MM.1S (cell line): ENCODE results near the gene SCAPER.
"Not testable (repeated sequence)": the region's sequence is repeated elsewhere in the genome, so short reads cannot be mapped to it uniquely, and the experiment has no call there.

Experiments used
- DNase-seq: peaks from one replicate; pipeline ENCODE4 v3.0.0-alpha.2; 2015
- H2AFZ ChIP-seq: fragments of 300-600 bp; sonication (generic); 2 replicates; pipeline ENCODE4 v1.6.0; 2016; ENCODE audit warnings: antibody characterized with exemption, low read length
- H3F3A ChIP-seq: fragments of 300-600 bp; sonication (generic); 2 replicates; pipeline ENCODE4 v1.6.1; 2016; ENCODE audit warnings: mild to moderate bottlenecking, antibody characterized with exemption, low read length, moderate library complexity, mixed read lengths; ENCODE audit not compliant: insufficient read depth
- H3K27ac ChIP-seq: fragments of 300-600 bp; sonication (generic); 2 replicates; pipeline ENCODE4 v1.5.1; 2016; ENCODE audit warnings: mild to moderate bottlenecking, low read length
- H3K27me3 ChIP-seq: fragments of 300-600 bp; sonication (generic); replicated peaks from 2 replicates; pipeline ENCODE4 v1.6.0; 2016; ENCODE audit warnings: low read length; ENCODE audit not compliant: insufficient read depth
- H3K36me3 ChIP-seq: fragments of 300-600 bp; sonication (generic); replicated peaks from 2 replicates; pipeline ENCODE4 v1.6.1; 2016; ENCODE audit warnings: mild to moderate bottlenecking, low read length, mixed read lengths; ENCODE audit not compliant: insufficient read depth
- H3K4me1 ChIP-seq: fragments of 300-600 bp; sonication (generic); 2 replicates; pipeline ENCODE4 v1.6.1; 2016; ENCODE audit warnings: low read length, mixed read lengths
- H3K4me2 ChIP-seq: fragments of 300-600 bp; sonication (generic); 2 replicates; pipeline ENCODE4 v1.6.0; 2016; ENCODE audit warnings: low read depth, low read length
- H3K4me3 ChIP-seq: fragments of 300-600 bp; sonication (generic); 2 replicates; pipeline ENCODE4 v1.5.1; 2016; ENCODE audit warnings: low read length, mixed read lengths
- H3K79me2 ChIP-seq: fragments of 300-600 bp; sonication (generic); 2 replicates; pipeline ENCODE4 v1.6.1; 2016; ENCODE audit warnings: mixed run types, low read length, mixed read lengths
- H3K9ac ChIP-seq: fragments of 300-600 bp; sonication (generic); 2 replicates; pipeline ENCODE4 v1.6.1; 2016; ENCODE audit warnings: low read length, mixed read lengths
- H3K9me2 ChIP-seq: fragments of 300-600 bp; sonication (generic); replicated peaks from 2 replicates; pipeline ENCODE4 v1.6.1; 2016; ENCODE audit warnings: mild to moderate bottlenecking, low read length, mixed read lengths; ENCODE audit not compliant: insufficient read depth
- H3K9me3 ChIP-seq: fragments of 300-600 bp; sonication (generic); replicated peaks from 2 replicates; pipeline ENCODE4 v1.6.1; 2016; ENCODE audit warnings: mild to moderate bottlenecking, low read length, mixed read lengths; ENCODE audit not compliant: insufficient read depth
- H4K20me1 ChIP-seq: fragments of 300-600 bp; sonication (generic); 2 replicates; pipeline ENCODE4 v1.6.1; 2016; ENCODE audit warnings: mild to moderate bottlenecking, low read length, moderate library complexity, mixed read lengths; ENCODE audit not compliant: insufficient read depth
- CTCF ChIP-seq: fragments of 300-600 bp; sonication (generic); IDR thresholded peaks from 2 replicates; pipeline ENCODE4 v1.5.1; 2016; ENCODE audit warnings: antibody characterized with exemption, low read length, mixed read lengths
- EZH2 ChIP-seq: fragments of 300-600 bp; sonication (generic); optimal IDR thresholded peaks from 2 replicates; pipeline ENCODE3; 2017; ENCODE audit warnings: low read depth, mild to moderate bottlenecking, antibody characterized with exemption, low read length, mixed read lengths
- EZH2phosphoT487 ChIP-seq: fragments of 300-600 bp; sonication (generic); IDR thresholded peaks from 2 replicates; pipeline ENCODE4 v1.6.1; 2018; ENCODE audit warnings: antibody characterized with exemption, low read length

The SCAPER gene

GRCh38 chr15:76696840-76697239, 208.3 kb downstream of the SCAPER start:
- no peak overlapping the region for H3K4me2 ChIP-seq
- H3K27ac ChIP-seq = no peak overlapping the region
- no peaks in the 10 kb centered on the region for H3K27me3 ChIP-seq
- no peak for TF ChIP-seq EZH2
- TF ChIP-seq EZH2phosphoT487 = no peak
- TF ChIP-seq CTCF = no peak
- H3K4me3 ChIP-seq = no peak overlapping the region
- H3F3A ChIP-seq = no peaks in the 10 kb centered on the region
- H2AFZ ChIP-seq = no peak overlapping the region
- H3K4me1 ChIP-seq = no peaks in the 10 kb centered on the region
- H3K9me2 ChIP-seq = no peaks in the 10 kb centered on the region
- H3K9ac ChIP-seq = no peak overlapping the region
- no peaks in the 10 kb centered on the region; the same call in 1 of the 2 replicates for H3K36me3 ChIP-seq
- no peak for DNase-seq
- no peaks in the 10 kb centered on the region for H3K9me3 ChIP-seq
- no peaks in the 10 kb centered on the region for H4K20me1 ChIP-seq
- no peaks in the 10 kb centered on the region for H3K79me2 ChIP-seq

- H3K36me3 ChIP-seq, H3K27me3 ChIP-seq, H3K9me3 ChIP-seq, H4K20me1 ChIP-seq, H3K27ac ChIP-seq, H3K4me2 ChIP-seq, H3K79me2 ChIP-seq, H3K9ac ChIP-seq, H3K9me2 ChIP-seq, H2AFZ ChIP-seq, H3F3A ChIP-seq, H3K4me1 ChIP-seq, H3K4me3 ChIP-seq, DNase-seq: not testable (repeated sequence)
Measured at GRCh38 chr15:76692546-76692945, 212.6 kb downstream of the SCAPER start.

- H3F3A ChIP-seq, H3K9ac ChIP-seq, H3K9me3 ChIP-seq, H3K4me1 ChIP-seq, H3K27ac ChIP-seq, H3K79me2 ChIP-seq, H3K36me3 ChIP-seq, DNase-seq, H3K4me3 ChIP-seq, H3K4me2 ChIP-seq, H2AFZ ChIP-seq, H3K9me2 ChIP-seq, H3K27me3 ChIP-seq, H4K20me1 ChIP-seq: not testable (repeated sequence)
Measured at GRCh38 chr15:76687592-76687991, 217.5 kb downstream of the SCAPER start.

- Histone ChIP-seq H3K9me3 (no peaks in the 10 kb centered on the region), H3K36me3 (no peaks in the 10 kb centered on the region), H4K20me1 (no peaks in the 10 kb centered on the region), H3K4me3 (no peak overlapping the region), H3K4me2 (no peak overlapping the region), H3K27ac (no peak overlapping the region), H3K27me3 (no peaks in the 10 kb centered on the region), H3K9ac (no peak overlapping the region), H2AFZ (no peak overlapping the region), H3K4me1 (no peaks in the 10 kb centered on the region), H3K79me2 (no peaks in the 10 kb centered on the region), H3K9me2 (no peaks in the 10 kb centered on the region), H3F3A (no peaks in the 10 kb centered on the region)
- no peak for DNase-seq
- TF ChIP-seq EZH2 (no peak), CTCF (no peak), EZH2phosphoT487 (no peak)
Measured at GRCh38 chr15:76684002-76684401, 221.1 kb downstream of the SCAPER start.
